HUES48 (cell line): ENCODE results near the gene ART4.

Experiments
- H3K27ac ChIP-seq: one replicate; pipeline ENCODE4 v1.7.0; 2013; ENCODE audit warnings: low read depth, low read length, inconsistent platforms
- H3K27me3 ChIP-seq: 2 replicates; pipeline ENCODE4 v1.6.1; 2013; ENCODE audit warnings: mild to moderate bottlenecking, low read length; ENCODE audit not compliant: control insufficient read depth, insufficient read depth
- H3K36me3 ChIP-seq: 2 replicates; pipeline ENCODE4 v1.6.1; 2013; ENCODE audit warnings: low read length; ENCODE audit not compliant: control insufficient read depth, insufficient read depth
- H3K4me1 ChIP-seq: 2 replicates; pipeline ENCODE4 v1.6.1; 2013; ENCODE audit warnings: mild to moderate bottlenecking, low read length; ENCODE audit not compliant: control insufficient read depth, insufficient read depth
- H3K4me3 ChIP-seq: 2 replicates; pipeline ENCODE4 v1.5.1; 2013; ENCODE audit warnings: mild to moderate bottlenecking, low read depth, low read length
- H3K9ac ChIP-seq: 2 replicates; pipeline ENCODE4 v1.6.1; 2013; ENCODE audit warnings: mild to moderate bottlenecking, low read depth, low read length, moderate library complexity
- H3K9me3 ChIP-seq: 2 replicates; pipeline ENCODE4 v1.6.1; 2013; ENCODE audit warnings: low read length; ENCODE audit not compliant: control insufficient read depth, insufficient read depth

Gene ART4

GRCh38 chr12:14876833-14877232 lies 33.5 kb upstream of the ART4 start:
- H3K9me3 ChIP-seq: no peaks in the 10 kb centered on the region
- no peaks in the 10 kb centered on the region for H3K27me3 ChIP-seq
- H3K27ac ChIP-seq: no peak overlapping the region
- no peak overlapping the region for H3K9ac ChIP-seq
- no peaks in the 10 kb centered on the region for H3K4me1 ChIP-seq
- H3K4me3 ChIP-seq: no peak overlapping the region
- H3K36me3 ChIP-seq: no peaks in the 10 kb centered on the region

GRCh38 chr12:14874882-14875281 lies 31.6 kb upstream of the ART4 start:
- no peak overlapping the region for H3K9ac ChIP-seq

GRCh38 chr12:14873440-14874185 lies 30.3 kb upstream of the ART4 start:
- H3K4me3 ChIP-seq: no peak overlapping the region
- H3K27me3 ChIP-seq: no peaks in the 10 kb centered on the region
- H3K27ac ChIP-seq: no peak overlapping the region
- no peaks in the 10 kb centered on the region for H3K4me1 ChIP-seq
- no peak overlapping the region for H3K9ac ChIP-seq
- no peaks in the 10 kb centered on the region; the same call in 1 of the 2 replicates for H3K9me3 ChIP-seq
- H3K36me3 ChIP-seq: no peaks in the 10 kb centered on the region

More at GRCh38 chr12:14874882-14875281, 31.6 kb upstream of the ART4 start:
- no peaks in the 10 kb centered on the region for H3K36me3 ChIP-seq
- no peak overlapping the region for H3K4me3 ChIP-seq
- H3K27me3 ChIP-seq: no peaks in the 10 kb centered on the region
- H3K27ac ChIP-seq: no peak overlapping the region
- no peaks in the 10 kb centered on the region for H3K4me1 ChIP-seq
- H3K9me3 ChIP-seq: no peaks in the 10 kb centered on the region

- H3K4me3 ChIP-seq: no peak overlapping the region
- peaks cover 8% of the 10 kb centered on the region for H3K9me3 ChIP-seq
- no peaks in the 10 kb centered on the region for H3K27me3 ChIP-seq
- no peak overlapping the region for H3K27ac ChIP-seq
- no peaks in the 10 kb centered on the region for H3K4me1 ChIP-seq
- no peak overlapping the region for H3K9ac ChIP-seq
- H3K36me3 ChIP-seq: no peaks in the 10 kb centered on the region
These were observed 28.6 kb upstream of the ART4 start for GRCh38 chr12:14871886-14872285.

- Histone ChIP-seq H3K27me3 (no peaks in the 10 kb centered on the region), H3K4me1 (no peaks in the 10 kb centered on the region), H3K9me3 (peaks cover 8% of the 10 kb centered on the region), H3K9ac (no peak overlapping the region), H3K4me3 (no peak overlapping the region), H3K36me3 (no peaks in the 10 kb centered on the region), H3K27ac (no peak overlapping the region)
These were observed 27.9 kb upstream of the ART4 start for GRCh38 chr12:14871247-14871646.

- Histone ChIP-seq H3K27ac (no peak overlapping the region), H3K4me1 (no peaks in the 10 kb centered on the region), H3K27me3 (no peaks in the 10 kb centered on the region), H3K9me3 (peaks cover 8% of the 10 kb centered on the region), H3K36me3 (no peaks in the 10 kb centered on the region), H3K9ac (no peak overlapping the region), H3K4me3 (no peak overlapping the region)
These were observed 25.7 kb upstream of the ART4 start for GRCh38 chr12:14868916-14869506.

- Histone ChIP-seq H3K27ac (no peak overlapping the region), H3K36me3 (no peaks in the 10 kb centered on the region), H3K9me3 (0 out of 2 replicates have a peak, but pooled peaks cover 4% of the 10 kb centered on the region), H3K27me3 (no peaks in the 10 kb centered on the region), H3K9ac (no peak overlapping the region), H3K4me1 (no peaks in the 10 kb centered on the region), H3K4me3 (no peak overlapping the region)
These were observed 17.2 kb upstream of the ART4 start for GRCh38 chr12:14860490-14860889.

GRCh38 chr12:14858513-14858912 lies 15.2 kb upstream of the ART4 start:
- Histone ChIP-seq H3K27me3 (no peaks in the 10 kb centered on the region), H3K4me3 (no peak overlapping the region), H3K4me1 (peaks cover 2% of the 10 kb centered on the region; the same call in 1 of the 2 replicates), H3K9ac (no peak overlapping the region), H3K27ac (no peak overlapping the region), H3K36me3 (no peaks in the 10 kb centered on the region), H3K9me3 (0 out of 2 replicates have a peak, but pooled peaks cover 4% of the 10 kb centered on the region)

GRCh38 chr12:14854586-14855183 lies 11.4 kb upstream of the ART4 start:
- H3K36me3 ChIP-seq: no peaks in the 10 kb centered on the region
- no peak overlapping the region for H3K9ac ChIP-seq
- no peak overlapping the region for H3K27ac ChIP-seq
- peaks cover 11% of the 10 kb centered on the region for H3K4me1 ChIP-seq
- H3K27me3 ChIP-seq: no peaks in the 10 kb centered on the region
- no peak overlapping the region for H3K4me3 ChIP-seq
- no peaks in the 10 kb centered on the region for H3K9me3 ChIP-seq

- peaks cover 11% of the 10 kb centered on the region for H3K4me1 ChIP-seq
These were observed 10.6 kb upstream of the ART4 start for GRCh38 chr12:14853961-14854360.

GRCh38 chr12:14852880-14853279 lies 9.6 kb upstream of the ART4 start:
- Histone ChIP-seq H3K9me3 (no peaks in the 10 kb centered on the region), H3K27me3 (no peaks in the 10 kb centered on the region), H3K36me3 (no peaks in the 10 kb centered on the region), H3K4me1 (peaks cover 11% of the 10 kb centered on the region), H3K4me3 (no peak overlapping the region), H3K27ac (no peak overlapping the region), H3K9ac (no peak overlapping the region)

More at GRCh38 chr12:14853961-14854360, 10.6 kb upstream of the ART4 start:
- no peaks in the 10 kb centered on the region for H3K27me3 ChIP-seq
- H3K9ac ChIP-seq: no peak overlapping the region
- H3K9me3 ChIP-seq: no peaks in the 10 kb centered on the region
- no peak overlapping the region for H3K4me3 ChIP-seq
- H3K27ac ChIP-seq: no peak overlapping the region
- H3K36me3 ChIP-seq: no peaks in the 10 kb centered on the region
